ENCODE results near the gene LRRC3B.

LRRC3B gene

DNA sequence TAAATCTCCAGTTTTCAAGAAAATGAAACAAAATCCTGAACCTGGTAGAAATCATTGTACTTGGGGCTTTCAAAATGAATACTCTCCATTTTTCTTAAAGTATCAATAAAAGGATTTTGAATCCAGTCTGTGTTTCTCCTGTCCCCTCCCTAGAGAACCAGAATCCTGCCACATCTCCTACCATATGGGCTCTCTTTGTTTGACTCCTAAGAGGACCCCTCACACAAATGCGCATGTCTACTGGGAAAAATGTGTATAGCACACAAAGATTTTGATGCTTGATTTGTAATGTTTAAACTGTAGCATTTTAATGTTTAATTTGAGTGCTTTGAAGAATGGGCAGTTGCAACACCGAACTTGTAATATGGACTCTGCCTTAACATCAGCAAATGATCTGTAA lies 25.9 kb downstream of the LRRC3B start:
- H3K4me3 ChIP-seq (ENCODE audit: low read length in 2 of 2): no peak overlapping the region
- H3K9me3 ChIP-seq (replicated peaks in 1 of 2; ENCODE audit: control insufficient read depth in 2 of 2, insufficient read depth in 1 of 2, low read depth in 1 of 2, low read length in 2 of 2): no peaks in the 10 kb centered on the region
- H3K9ac ChIP-seq (ENCODE audit: low read depth, low read length, poor library complexity): no peak overlapping the region
- H3K14ac ChIP-seq (ENCODE audit: low read length): no peak overlapping the region
- no peak overlapping the region for H3K27ac ChIP-seq (replicated peaks; ENCODE audit: low read length)
- no peak overlapping the region for H4K91ac ChIP-seq (ENCODE audit: low read depth, low read length, poor library complexity)
- DNase-seq (ENCODE audit: low spot score): no peak
- no peak overlapping the region for H2AFZ ChIP-seq (ENCODE audit: low read length)
- H2AK5ac ChIP-seq (ENCODE audit: low read depth, low read length): no peak overlapping the region
- H3K4me1 ChIP-seq (ENCODE audit: control insufficient read depth in 2 of 2, insufficient read depth in 1 of 2, low read depth in 1 of 2, low read length in 2 of 2): peaks cover 0 to 4% of the 10 kb centered on the region in 2 donors
- no peak overlapping the region for H4K8ac ChIP-seq (ENCODE audit: low read depth, low read length)
- H3K79me1 ChIP-seq (ENCODE audit: low read depth, low read length): no peaks in the 10 kb centered on the region
- no peak overlapping the region for H3K4ac ChIP-seq (ENCODE audit: low read length)
- no peak overlapping the region for H3K23ac ChIP-seq (ENCODE audit: low read depth, low read length, poor library complexity)
- H3K18ac ChIP-seq (ENCODE audit: low read length): no peak overlapping the region
- no peaks in the 10 kb centered on the region for H3K27me3 ChIP-seq (ENCODE audit: control insufficient read depth in 3 of 3, insufficient read depth in 3 of 3, low read depth in 1 of 3, low read length in 3 of 3)
- no peak overlapping the region for H2BK5ac ChIP-seq (ENCODE audit: low read length)
- no peaks in the 10 kb centered on the region for H3K36me3 ChIP-seq (replicated peaks in 1 of 2; ENCODE audit: control insufficient read depth in 2 of 2, insufficient read depth in 2 of 2, low read length in 2 of 2)
- H2BK12ac ChIP-seq (ENCODE audit: low read length): no peak overlapping the region
- no peak overlapping the region for H2BK120ac ChIP-seq (ENCODE audit: low read depth, low read length)
- no CpG with 5 or more reads among the region's 2 CpGs for WGBS, 2 donors (ENCODE audit: extremely low coverage in 2 of 2, insufficient read length in 2 of 2, insufficient replicate concordance in 1 of 2)
- no peak overlapping the region for H2BK15ac ChIP-seq (ENCODE audit: low read length)
- H3K4me2 ChIP-seq (ENCODE audit: insufficient read depth, low read length, poor library complexity, severe bottlenecking): no peak overlapping the region

DNA sequence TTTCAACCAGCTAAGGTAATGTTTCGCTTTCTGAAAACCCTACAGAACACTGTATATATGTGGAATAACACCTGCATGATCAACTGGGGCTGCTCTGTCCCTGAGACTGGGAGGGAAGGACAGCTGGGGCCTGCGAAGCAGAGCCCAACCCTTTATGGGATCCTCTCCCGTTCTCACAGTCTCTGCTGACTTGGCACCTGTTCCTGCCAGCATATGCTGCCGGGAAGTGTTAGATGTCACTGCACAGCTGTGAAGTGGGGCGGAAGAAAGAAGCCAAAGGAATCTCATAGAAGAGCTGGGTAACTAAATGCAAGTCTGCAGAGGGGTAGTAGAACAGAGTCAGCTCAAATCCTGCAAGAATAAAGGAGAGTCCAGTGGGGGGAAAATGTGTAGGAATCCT lies 29.6 kb downstream of the LRRC3B start:
- H3K23ac ChIP-seq (ENCODE audit: low read depth, low read length, poor library complexity): no peak overlapping the region
- H3K4me1 ChIP-seq (ENCODE audit: control insufficient read depth in 2 of 2, insufficient read depth in 1 of 2, low read depth in 1 of 2, low read length in 2 of 2): peaks cover 0 to 4% of the 10 kb centered on the region in 2 donors
- H3K9me3 ChIP-seq (replicated peaks in 1 of 2; ENCODE audit: control insufficient read depth in 2 of 2, insufficient read depth in 1 of 2, low read depth in 1 of 2, low read length in 2 of 2): no peaks in the 10 kb centered on the region
- no peak overlapping the region for H3K14ac ChIP-seq (ENCODE audit: low read length)
- H2AK5ac ChIP-seq (ENCODE audit: low read depth, low read length): no peak overlapping the region
- H3K18ac ChIP-seq (ENCODE audit: low read length): no peak overlapping the region
- no peak overlapping the region for H2BK12ac ChIP-seq (ENCODE audit: low read length)
- no peak overlapping the region for H3K27ac ChIP-seq (replicated peaks; ENCODE audit: low read length)
- H3K4me2 ChIP-seq (ENCODE audit: insufficient read depth, low read length, poor library complexity, severe bottlenecking): no peak overlapping the region
- H2AFZ ChIP-seq (ENCODE audit: low read length): no peak overlapping the region
- peak; percentile 40 for DNase-seq (ENCODE audit: low spot score)
- H2BK120ac ChIP-seq (ENCODE audit: low read depth, low read length): no peak overlapping the region
- H2BK5ac ChIP-seq (ENCODE audit: low read length): no peak overlapping the region
- H3K4me3 ChIP-seq (ENCODE audit: low read length in 2 of 2): no peak overlapping the region
- no peak overlapping the region for H3K4ac ChIP-seq (ENCODE audit: low read length)
- no CpG with 5 or more reads among the region's 5 CpGs for WGBS, 2 donors (ENCODE audit: extremely low coverage in 2 of 2, insufficient read length in 2 of 2, insufficient replicate concordance in 1 of 2)
- H4K8ac ChIP-seq (ENCODE audit: low read depth, low read length): no peak overlapping the region
- H3K79me1 ChIP-seq (ENCODE audit: low read depth, low read length): no peaks in the 10 kb centered on the region
- no peak overlapping the region for H4K91ac ChIP-seq (ENCODE audit: low read depth, low read length, poor library complexity)
- no peak overlapping the region for H3K9ac ChIP-seq (ENCODE audit: low read depth, low read length, poor library complexity)
- H2BK15ac ChIP-seq (ENCODE audit: low read length): no peak overlapping the region
- H3K27me3 ChIP-seq (ENCODE audit: control insufficient read depth in 3 of 3, insufficient read depth in 3 of 3, low read depth in 1 of 3, low read length in 3 of 3): no peaks in the 10 kb centered on the region
- no peaks in the 10 kb centered on the region for H3K36me3 ChIP-seq (replicated peaks in 1 of 2; ENCODE audit: control insufficient read depth in 2 of 2, insufficient read depth in 2 of 2, low read length in 2 of 2)

DNA sequence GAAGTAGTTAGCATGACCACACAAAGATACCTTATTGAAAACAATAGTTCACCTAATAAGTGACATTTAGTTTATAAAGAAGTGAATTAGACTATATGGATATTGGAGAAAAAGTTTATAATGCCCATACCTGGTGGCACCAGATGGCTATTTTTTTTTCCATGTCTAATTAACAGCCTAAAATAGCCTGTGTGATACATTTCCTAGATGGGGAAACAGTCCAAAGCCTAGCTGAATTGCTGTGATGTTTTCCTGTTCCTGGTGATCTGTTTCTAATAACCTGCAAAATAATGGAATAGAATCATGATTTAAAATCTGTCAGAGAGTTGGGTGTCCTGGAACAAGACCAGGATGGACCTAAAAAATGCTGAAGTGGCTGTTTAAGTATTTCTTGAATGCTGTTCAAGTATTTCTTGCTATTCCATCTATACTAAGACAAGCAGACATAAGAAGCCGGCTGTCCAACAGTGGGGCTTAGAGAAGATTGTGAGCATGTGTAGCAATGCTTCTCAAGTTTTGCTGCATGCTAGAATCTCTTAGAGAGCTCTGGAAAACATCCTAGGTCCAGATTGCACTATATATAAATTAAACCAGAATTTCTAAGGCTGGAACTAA lies 31.3 kb downstream of the LRRC3B start:
- Histone ChIP-seq H3K4me2 (ENCODE audit: insufficient read depth, low read length, poor library complexity, severe bottlenecking) (no peak overlapping the region), H3K27ac (replicated peaks; ENCODE audit: low read length) (no peak overlapping the region), H3K4me1 (ENCODE audit: control insufficient read depth in 2 of 2, insufficient read depth in 1 of 2, low read depth in 1 of 2, low read length in 2 of 2) (peaks cover 0 to 4% of the 10 kb centered on the region in 2 donors), H3K9me3 (replicated peaks in 1 of 2; ENCODE audit: control insufficient read depth in 2 of 2, insufficient read depth in 1 of 2, low read depth in 1 of 2, low read length in 2 of 2) (no peaks in the 10 kb centered on the region), H2BK120ac (ENCODE audit: low read depth, low read length) (no peak overlapping the region), H2BK12ac (ENCODE audit: low read length) (no peak overlapping the region), H3K9ac (ENCODE audit: low read depth, low read length, poor library complexity) (no peak overlapping the region), H3K79me1 (ENCODE audit: low read depth, low read length) (no peaks in the 10 kb centered on the region), H4K8ac (ENCODE audit: low read depth, low read length) (no peak overlapping the region), H3K14ac (ENCODE audit: low read length) (no peak overlapping the region), H2BK5ac (ENCODE audit: low read length) (no peak overlapping the region), H3K36me3 (replicated peaks in 1 of 2; ENCODE audit: control insufficient read depth in 2 of 2, insufficient read depth in 2 of 2, low read length in 2 of 2) (no peaks in the 10 kb centered on the region), H3K23ac (ENCODE audit: low read depth, low read length, poor library complexity) (no peak overlapping the region), H2AK5ac (ENCODE audit: low read depth, low read length) (no peak overlapping the region), H4K91ac (ENCODE audit: low read depth, low read length, poor library complexity) (no peak overlapping the region), H3K4ac (ENCODE audit: low read length) (no peak overlapping the region), H3K4me3 (ENCODE audit: low read length in 2 of 2) (no peak overlapping the region), H2AFZ (ENCODE audit: low read length) (no peak overlapping the region), H2BK15ac (ENCODE audit: low read length) (no peak overlapping the region), H3K27me3 (ENCODE audit: control insufficient read depth in 3 of 3, insufficient read depth in 3 of 3, low read depth in 1 of 3, low read length in 3 of 3) (no peaks in the 10 kb centered on the region), H3K18ac (ENCODE audit: low read length) (no peak overlapping the region)
- WGBS, 2 donors (ENCODE audit: extremely low coverage in 2 of 2, insufficient read length in 2 of 2, insufficient replicate concordance in 1 of 2): no CpG with 5 or more reads among the region's 1 CpG
- DNase-seq (ENCODE audit: low spot score): no peak

DNA sequence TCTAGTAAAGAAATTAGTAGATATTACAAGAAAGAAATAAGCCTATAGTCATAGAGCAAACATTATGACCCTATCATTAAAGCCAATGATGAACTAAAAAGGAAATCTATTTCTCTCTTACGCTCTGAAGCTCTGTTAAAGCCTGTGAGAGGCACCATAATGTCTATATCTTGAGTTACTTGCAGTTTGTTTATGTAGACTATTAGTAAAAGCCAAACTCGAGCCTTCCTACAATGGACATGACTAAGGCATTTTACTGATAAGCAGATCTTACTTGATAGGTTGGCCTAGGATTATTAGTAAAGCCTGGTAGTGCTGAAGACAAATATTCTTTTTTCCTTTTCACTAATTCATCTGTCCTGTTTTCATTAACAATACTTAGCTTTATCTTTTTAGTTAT lies 32.7 kb downstream of the LRRC3B start:
- DNase-seq (ENCODE audit: low spot score): no peak
- Histone ChIP-seq H3K9ac (ENCODE audit: low read depth, low read length, poor library complexity) (no peak overlapping the region), H2AFZ (ENCODE audit: low read length) (no peak overlapping the region), H3K79me1 (ENCODE audit: low read depth, low read length) (no peaks in the 10 kb centered on the region), H4K8ac (ENCODE audit: low read depth, low read length) (no peak overlapping the region), H3K36me3 (replicated peaks in 1 of 2; ENCODE audit: control insufficient read depth in 2 of 2, insufficient read depth in 2 of 2, low read length in 2 of 2) (no peaks in the 10 kb centered on the region), H3K4ac (ENCODE audit: low read length) (no peak overlapping the region), H3K27me3 (ENCODE audit: control insufficient read depth in 3 of 3, insufficient read depth in 3 of 3, low read depth in 1 of 3, low read length in 3 of 3) (no peaks in the 10 kb centered on the region), H3K9me3 (replicated peaks in 1 of 2; ENCODE audit: control insufficient read depth in 2 of 2, insufficient read depth in 1 of 2, low read depth in 1 of 2, low read length in 2 of 2) (no peaks in the 10 kb centered on the region), H2BK5ac (ENCODE audit: low read length) (no peak overlapping the region), H2BK120ac (ENCODE audit: low read depth, low read length) (no peak overlapping the region), H3K23ac (ENCODE audit: low read depth, low read length, poor library complexity) (no peak overlapping the region), H3K4me1 (ENCODE audit: control insufficient read depth in 2 of 2, insufficient read depth in 1 of 2, low read depth in 1 of 2, low read length in 2 of 2) (peaks cover 0 to 4% of the 10 kb centered on the region in 2 donors), H2AK5ac (ENCODE audit: low read depth, low read length) (no peak overlapping the region), H2BK12ac (ENCODE audit: low read length) (no peak overlapping the region), H3K4me2 (ENCODE audit: insufficient read depth, low read length, poor library complexity, severe bottlenecking) (no peak overlapping the region), H3K18ac (ENCODE audit: low read length) (no peak overlapping the region), H2BK15ac (ENCODE audit: low read length) (no peak overlapping the region), H3K27ac (replicated peaks; ENCODE audit: low read length) (no peak overlapping the region), H3K14ac (ENCODE audit: low read length) (no peak overlapping the region), H4K91ac (ENCODE audit: low read depth, low read length, poor library complexity) (no peak overlapping the region), H3K4me3 (ENCODE audit: low read length in 2 of 2) (no peak overlapping the region)
- WGBS, 2 donors (ENCODE audit: extremely low coverage in 2 of 2, insufficient read length in 2 of 2, insufficient replicate concordance in 1 of 2): no CpG with 5 or more reads among the region's 2 CpGs
